KMS-11 (cell line): Measurements from ENCODE around the gene PLCE1.

Experiments
- H2AFZ ChIP-seq: fragments of 200-600 bp; sonication (generic); 2 replicates; pipeline ENCODE4 v1.6.1; 2016; ENCODE audit warnings: antibody characterized with exemption, mixed run types, low read depth
- H3K27ac ChIP-seq: fragments of 200-600 bp; sonication (generic); 2 replicates; pipeline ENCODE4 v1.6.1; 2016; ENCODE audit warnings: mild to moderate bottlenecking, mixed run types
- H3K27me3 ChIP-seq: fragments of 200-600 bp; sonication (generic); 2 replicates; pipeline ENCODE4 v1.6.1; 2017; ENCODE audit warnings: mild to moderate bottlenecking, low read depth, mixed run types, moderate library complexity; ENCODE audit not compliant: insufficient read depth
- H3K36me3 ChIP-seq: fragments of 200-600 bp; sonication (generic); 2 replicates; pipeline ENCODE4 v1.6.1; 2017; ENCODE audit warnings: mild to moderate bottlenecking, mixed run types; ENCODE audit not compliant: insufficient read depth
- H3K4me1 ChIP-seq: fragments of 200-600 bp; sonication (generic); 2 replicates; pipeline ENCODE4 v1.6.1; 2016; ENCODE audit warnings: mild to moderate bottlenecking, low read depth, mixed run types; ENCODE audit not compliant: poor library complexity, severe bottlenecking
- H3K4me2 ChIP-seq: fragments of 200-600 bp; sonication (generic); 2 replicates; pipeline ENCODE4 v1.7.0; 2016; ENCODE audit warnings: mild to moderate bottlenecking, mixed run types
- H3K4me3 ChIP-seq: fragments of 200-600 bp; sonication (generic); IDR thresholded peaks from 2 replicates; pipeline ENCODE4 v1.6.1; 2017; ENCODE audit warnings: low read depth, low read length, mixed read lengths; ENCODE audit not compliant: insufficient read depth
- H3K79me2 ChIP-seq: fragments of 200-600 bp; sonication (generic); 2 replicates; pipeline ENCODE4 v1.6.1; 2016; ENCODE audit warnings: low read depth, mixed run types; ENCODE audit not compliant: insufficient read depth
- H3K9ac ChIP-seq: fragments of 200-600 bp; sonication (generic); 2 replicates; pipeline ENCODE4 v1.6.1; 2016; ENCODE audit warnings: mild to moderate bottlenecking, mixed run types
- H4K20me1 ChIP-seq: fragments of 200-600 bp; sonication (generic); 2 replicates; pipeline ENCODE4 v1.6.1; 2016; ENCODE audit warnings: mild to moderate bottlenecking, mixed run types; ENCODE audit not compliant: insufficient read depth
- TF ChIP-seq, protein P1 (sequence below): fragments of 200-600 bp; sonication (generic); conservative IDR thresholded peaks from 2 replicates; pipeline ENCODE4 v1.6.1; 2017; ENCODE audit warnings: low read depth, mild to moderate bottlenecking, antibody characterized with exemption, low read length, moderate library complexity, mixed read lengths

The PLCE1 gene

DNA sequence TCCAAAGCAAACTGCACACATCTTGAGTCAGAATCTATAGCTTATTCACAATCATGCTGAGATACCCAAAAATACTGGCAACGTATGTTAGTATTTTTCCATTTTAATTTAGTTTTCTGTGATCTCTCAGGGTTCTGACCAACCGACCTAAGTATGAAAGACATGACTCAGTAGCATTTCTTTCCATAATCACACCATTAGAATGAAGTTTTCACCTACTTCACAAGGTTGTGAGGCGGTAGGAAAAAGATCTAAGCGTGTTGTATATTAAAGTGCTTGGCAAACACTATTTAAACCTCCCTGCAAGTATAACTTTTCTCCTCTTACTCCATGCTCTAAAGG lies 49.1 kb downstream of the PLCE1 start:
- H3K4me2 ChIP-seq: no peak overlapping the region
- no peaks in the 10 kb centered on the region for H3K79me2 ChIP-seq
- H3K4me3 ChIP-seq: no peak overlapping the region
- H3K27me3 ChIP-seq: no peaks in the 10 kb centered on the region
- H2AFZ ChIP-seq: no peak overlapping the region
- no peak overlapping the region for H3K27ac ChIP-seq
- H3K36me3 ChIP-seq: no peaks in the 10 kb centered on the region
- no peaks in the 10 kb centered on the region for H3K4me1 ChIP-seq
- TF ChIP-seq, protein P1, sequence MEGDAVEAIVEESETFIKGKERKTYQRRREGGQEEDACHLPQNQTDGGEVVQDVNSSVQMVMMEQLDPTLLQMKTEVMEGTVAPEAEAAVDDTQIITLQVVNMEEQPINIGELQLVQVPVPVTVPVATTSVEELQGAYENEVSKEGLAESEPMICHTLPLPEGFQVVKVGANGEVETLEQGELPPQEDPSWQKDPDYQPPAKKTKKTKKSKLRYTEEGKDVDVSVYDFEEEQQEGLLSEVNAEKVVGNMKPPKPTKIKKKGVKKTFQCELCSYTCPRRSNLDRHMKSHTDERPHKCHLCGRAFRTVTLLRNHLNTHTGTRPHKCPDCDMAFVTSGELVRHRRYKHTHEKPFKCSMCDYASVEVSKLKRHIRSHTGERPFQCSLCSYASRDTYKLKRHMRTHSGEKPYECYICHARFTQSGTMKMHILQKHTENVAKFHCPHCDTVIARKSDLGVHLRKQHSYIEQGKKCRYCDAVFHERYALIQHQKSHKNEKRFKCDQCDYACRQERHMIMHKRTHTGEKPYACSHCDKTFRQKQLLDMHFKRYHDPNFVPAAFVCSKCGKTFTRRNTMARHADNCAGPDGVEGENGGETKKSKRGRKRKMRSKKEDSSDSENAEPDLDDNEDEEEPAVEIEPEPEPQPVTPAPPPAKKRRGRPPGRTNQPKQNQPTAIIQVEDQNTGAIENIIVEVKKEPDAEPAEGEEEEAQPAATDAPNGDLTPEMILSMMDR: no peak
- no peak overlapping the region for H3K9ac ChIP-seq
- H4K20me1 ChIP-seq: no peaks in the 10 kb centered on the region
